Endothelial cell of umbilical vein (primary cell): Measurements from ENCODE around the gene CNP. TPM values are rescaled to one million over a fixed set of nuclear protein-coding genes. Genes with fewer than 3 reads are reported as not detected.

Source experiments
- BruUV-seq: library from RNA; stranded (reverse); fragments of 400-500 nt; replicated peaks from 2 replicates; lab custom pipeline; 2021; lab: Mats Ljungman, UMichigan
- CTCF ChIA-PET: fragments of 300-600, 350-600 bp; sonication (Branson Sonifier 250); formaldehyde crosslinking; loops from one replicate; lab custom pipeline; 2021; ENCODE audit warnings: antibody characterized with exemption, inconsistent platforms; lab: Charles Lee
- POLR2A ChIA-PET: fragments of 300-600, 350-600 bp; sonication (Branson Sonifier 250); formaldehyde crosslinking; loops from one replicate; lab custom pipeline; 2021; ENCODE audit warnings: antibody characterized with exemption, inconsistent platforms; lab: Charles Lee
- DNase-seq: peaks from one replicate; pipeline ENCODE4 v3.0.0-alpha.2; 2011; ENCODE audit warnings: low read depth, low spot score
- FAIRE-seq: peaks from 2 replicates; lab custom pipeline; 2011; peaks lifted over from hg19 to GRCh38; lab: Jason Lieb, UNC
- H2AFZ ChIP-seq: 2 replicates; pipeline ENCODE4 v1.6.0; 2012; ENCODE audit warnings: low read depth, low read length, control low read depth, inconsistent platforms
- H3K27ac ChIP-seq: 2 replicates; pipeline ENCODE4 v1.5.1; 2011; ENCODE audit warnings: low read depth, mild to moderate bottlenecking, control low read depth, low read length, moderate library complexity; ENCODE audit not compliant: insufficient read depth
- H3K27me3 ChIP-seq, 2 experiments: 2 replicates each; pipeline versions ENCODE4 v1.6.0 to v1.6.1; 2011; ENCODE audit warnings: low read length in 2 of 2, mixed read lengths in 1 of 2; ENCODE audit not compliant: control insufficient read depth in 2 of 2, insufficient read depth in 2 of 2
- H3K36me3 ChIP-seq, 2 experiments: 2 replicates in 1 of 2; 3 replicates in 1 of 2; pipeline ENCODE4 v1.5.1; 2011; ENCODE audit warnings: low read length in 2 of 2, mild to moderate bottlenecking in 1 of 2, moderate library complexity in 1 of 2; ENCODE audit not compliant: control insufficient read depth in 2 of 2, insufficient read depth in 2 of 2; ENCODE audit errors: extremely low read depth in 1 of 2
- H3K4me1 ChIP-seq: 3 replicates; pipeline ENCODE4 v1.5.1; 2011; ENCODE audit warnings: mild to moderate bottlenecking, low read length; ENCODE audit not compliant: control insufficient read depth, insufficient read depth; ENCODE audit errors: extremely low read depth
- H3K4me2 ChIP-seq: 2 replicates; pipeline ENCODE4 v1.6.1; 2011; ENCODE audit warnings: low read length, control low read depth, mixed read lengths; ENCODE audit not compliant: insufficient read depth
- H3K4me3 ChIP-seq, 3 experiments: fragments of 200-600 bp in 1 of 3; sonication (generic), shearing (Covaris generic) in 1 of 3; replicated peaks in 1 of 3; 2 replicates each; pipeline ENCODE4 v1.5.1; 2011 to 2016; ENCODE audit warnings: control low read depth in 3 of 3, low read length in 3 of 3, mild to moderate bottlenecking in 2 of 3, inconsistent platforms in 1 of 3, low read depth in 1 of 3, moderate library complexity in 1 of 3; ENCODE audit not compliant: insufficient read depth in 1 of 3
- H3K79me2 ChIP-seq: 2 replicates; pipeline ENCODE4 v1.6.0; 2012; ENCODE audit warnings: low read length, inconsistent platforms; ENCODE audit not compliant: control insufficient read depth, insufficient read depth
- H3K9ac ChIP-seq: replicated peaks from 2 replicates; pipeline ENCODE3; 2011; ENCODE audit warnings: low read length, control low read depth; ENCODE audit not compliant: insufficient read depth; ENCODE audit errors: extremely low read depth
- H3K9me1 ChIP-seq: replicated peaks from 3 replicates; pipeline ENCODE4 v1.6.0; 2011; ENCODE audit warnings: mild to moderate bottlenecking, low read length; ENCODE audit not compliant: control insufficient read depth, insufficient read depth; ENCODE audit errors: extremely low read depth
- H3K9me3 ChIP-seq: replicated peaks from 2 replicates; pipeline ENCODE4 v1.5.1; 2012; ENCODE audit warnings: low read length, inconsistent platforms; ENCODE audit not compliant: control insufficient read depth, insufficient read depth
- H4K20me1 ChIP-seq: replicated peaks from 2 replicates; pipeline ENCODE3; 2011; ENCODE audit warnings: mild to moderate bottlenecking, low read length; ENCODE audit not compliant: control insufficient read depth, insufficient read depth; ENCODE audit errors: extremely low read depth
- CTCF ChIP-seq, 2 donors: IDR thresholded peaks; 1 replicate in 1 of 2; 2 replicates in 1 of 2; pipeline ENCODE4 v1.5.1; 2011; ENCODE audit warnings: low read length in 2 of 2, mild to moderate bottlenecking in 2 of 2, moderate library complexity in 2 of 2, control low read depth in 1 of 2, inconsistent platforms in 1 of 2, low read depth in 1 of 2; ENCODE audit not compliant: insufficient read depth in 1 of 2; ENCODE audit errors: extremely low read depth in 1 of 2
- EZH2 ChIP-seq: IDR thresholded peaks from 2 replicates; pipeline ENCODE4 v1.6.1; 2012; ENCODE audit warnings: borderline replicate concordance, low read depth, mild to moderate bottlenecking, moderate library complexity, low read length, inconsistent platforms; ENCODE audit not compliant: severe bottlenecking
- FOS ChIP-seq: IDR thresholded peaks from 2 replicates; pipeline ENCODE4 v1.6.1; 2011; ENCODE audit warnings: mild to moderate bottlenecking, low read length, moderate library complexity, borderline replicate concordance; ENCODE audit not compliant: insufficient read depth
- GATA2 ChIP-seq: IDR thresholded peaks from 2 replicates; pipeline ENCODE4 v1.7.0; 2011; ENCODE audit warnings: low read depth, mild to moderate bottlenecking, moderate library complexity, mixed read lengths, low read length; ENCODE audit not compliant: insufficient read length, insufficient read depth
- JUN ChIP-seq: IDR thresholded peaks from 2 replicates; pipeline ENCODE4 v1.6.1; 2011; ENCODE audit warnings: borderline replicate concordance, low read depth; ENCODE audit not compliant: insufficient read length, insufficient read depth
- MYC ChIP-seq: IDR thresholded peaks from one replicate; pipeline ENCODE4 v1.6.1; 2011; ENCODE audit warnings: mild to moderate bottlenecking, low read depth, low read length
- POLR2A ChIP-seq: IDR thresholded peaks from 2 replicates; pipeline ENCODE4 v1.6.1; 2012; ENCODE audit warnings: low read depth, mild to moderate bottlenecking, control low read depth, low read length
- POLR2AphosphoS5 ChIP-seq: IDR thresholded peaks from 2 replicates; pipeline ENCODE4 v1.6.1; 2012; ENCODE audit warnings: low read depth, mild to moderate bottlenecking, control low read depth, low read length, moderate library complexity; ENCODE audit not compliant: insufficient read depth
- dilution Hi-C: fragments of 300-500 bp; cut with MboI; formaldehyde crosslinking; loops from one replicate; pipeline ENCODE4 v1.15.0; 2019; ENCODE audit warnings: low sequenced_read_pairs; ENCODE audit not compliant: extremely low pct_ligation_motif_present
- intact Hi-C: fragments of 100-400 bp; cut with micrococcal nuclease; formaldehyde crosslinking; loops from one replicate; pipeline ENCODE4 v1.10.0; 2022
- polyA plus RNA-seq, 4 experiments: library from polyadenylated mRNA; depleted of rRNA in 3 of 4; stranded (reverse) in 3 of 4; unstranded in 1 of 4; fragments of >200 nt; gene quantifications; 2 replicates each; pipeline versions ENCODE4 v1.2.1 to v1.2.3, GENCODE V29; 2011 to 2012; ENCODE audit warnings: missing spikeins in 1 of 4
- total RNA-seq: library from RNA; stranded (reverse); gene quantifications from 2 replicates; pipeline ENCODE4 v1.2.3, GENCODE V29; 2021
- TF ChIP-seq, protein P1 (sequence below): IDR thresholded peaks from 2 replicates; pipeline ENCODE4 v1.6.1; 2011; ENCODE audit not compliant: insufficient read depth, insufficient read length

CNP gene
- total and polyA plus RNA-seq, 2 donors (not counting 3 experiments of a cell fraction or from before 2014, with no cell fraction given): 49.4 to 84.9 TPM

DNA sequence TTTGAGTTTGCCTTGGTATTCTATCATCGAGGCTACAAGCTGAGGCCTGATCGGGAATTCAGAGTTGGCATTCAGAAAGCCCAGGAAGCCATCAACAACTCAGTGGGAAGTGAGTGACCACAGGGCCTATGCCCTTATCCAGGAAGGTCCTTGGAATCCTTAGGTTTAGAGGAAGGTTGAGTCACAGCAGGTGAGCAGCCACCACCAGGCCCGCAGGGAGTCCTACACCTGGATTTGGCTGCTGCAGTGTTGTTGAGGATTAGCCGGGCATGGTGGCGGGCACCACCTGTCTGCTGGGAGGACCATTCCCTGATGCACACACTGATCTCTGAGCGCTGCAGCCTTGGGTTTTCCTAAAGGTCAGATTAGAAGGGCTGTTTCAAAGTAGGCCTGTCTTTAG is 31.0 kb upstream of the CNP start:
- BruUV-seq: no TSS peak
- Histone ChIP-seq H2AFZ (no peak overlapping the region), H3K36me3 (no peaks in the 10 kb centered on the region), H3K9me3 (no peaks in the 10 kb centered on the region), H3K27ac (no peak overlapping the region), H3K4me2 (no peak overlapping the region), H3K27me3 (peaks cover 0 to 3% of the 10 kb centered on the region in 2 experiments), H4K20me1 (no peaks in the 10 kb centered on the region), H3K9me1 (no peaks in the 10 kb centered on the region), H3K79me2 (no peaks in the 10 kb centered on the region), H3K9ac (no peak overlapping the region), H3K4me3 (no peak overlapping the region), H3K4me1 (no peaks in the 10 kb centered on the region)
- intact Hi-C loops: no loop called here
- no peak for FAIRE-seq
- DNase-seq: no peak
- ChIA-PET CTCF (interaction anchor here (1.4 kb wide), 1 partner anchor 24 kb away, joined by 3 read pairs; no protein-coding TSS in a partner anchor), POLR2A (no interaction called here)
- TF ChIP-seq POLR2AphosphoS5 (no peak), MYC (no peak), JUN (no peak), GATA2 (no peak), CTCF (IDR thresholded peaks at IDR 0.05; ENCODE audit: extremely low read depth in 1 of 2, insufficient read depth in 1 of 2, low read depth in 1 of 2, low read length in 2 of 2) (no peak), POLR2A (no peak), EZH2 (no peak), FOS (no peak)
- TF ChIP-seq, protein P1, sequence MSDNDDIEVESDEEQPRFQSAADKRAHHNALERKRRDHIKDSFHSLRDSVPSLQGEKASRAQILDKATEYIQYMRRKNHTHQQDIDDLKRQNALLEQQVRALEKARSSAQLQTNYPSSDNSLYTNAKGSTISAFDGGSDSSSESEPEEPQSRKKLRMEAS: no peak
- dilution Hi-C loops: no loop called here
